HL-60/S4 (cell line): Measurements from ENCODE around the gene KIZ.

Source experiments
- in situ Hi-C: fragments of 300-500 bp; cut with MboI; formaldehyde crosslinking; loops from 2 replicates; pipeline ENCODE4 v1.14.3; 2022; ENCODE audit warnings: low sequenced_read_pairs

Gene KIZ

GRCh38 chr20:21224217-21224616 lies 98.3 kb downstream of the KIZ start:
- in situ Hi-C loops, result no loop called here

GRCh38 chr20:21225215-21225947 lies 99.5 kb downstream of the KIZ start:
- in situ Hi-C loops, result loop anchor here (25.0 kb wide), 1 partner anchor 363 kb away; no protein-coding TSS in a partner anchor

- in situ Hi-C loops, result loop anchor here (25.0 kb wide), 1 partner anchor 366 kb away; no protein-coding TSS in a partner anchor
These were observed 102.6 kb downstream of the KIZ start for GRCh38 chr20:21228511-21228910.

- in situ Hi-C loops, result loop anchor here (25.0 kb wide), 1 partner anchor 367 kb away; no protein-coding TSS in a partner anchor
These were observed 103.3 kb downstream of the KIZ start for GRCh38 chr20:21229163-21229562.

GRCh38 chr20:21230220-21230619 lies 104.3 kb downstream of the KIZ start:
- in situ Hi-C loops, result loop anchor here (10.0 to 25.0 kb wide), 2 partner anchors 275 to 368 kb away; no protein-coding TSS in a partner anchor

- in situ Hi-C loops, result loop anchor here (10.0 to 25.0 kb wide), 2 partner anchors 274 to 368 kb away; no protein-coding TSS in a partner anchor
These were observed 104.8 kb downstream of the KIZ start for GRCh38 chr20:21230686-21231085.

- in situ Hi-C loops, result loop anchor here (10.0 to 25.0 kb wide), 2 partner anchors 272 to 370 kb away; no protein-coding TSS in a partner anchor
These were observed 106.8 kb downstream of the KIZ start for GRCh38 chr20:21232546-21233280.

GRCh38 chr20:21234324-21234723 lies 108.4 kb downstream of the KIZ start:
- in situ Hi-C loops, result loop anchor here (10.0 to 25.0 kb wide), 2 partner anchors 270 to 372 kb away; no protein-coding TSS in a partner anchor

- in situ Hi-C loops, result loop anchor here (10.0 to 25.0 kb wide), 2 partner anchors 270 to 373 kb away; no protein-coding TSS in a partner anchor
These were observed 109.1 kb downstream of the KIZ start for GRCh38 chr20:21234806-21235483.

GRCh38 chr20:21235484-21236445 lies 109.9 kb downstream of the KIZ start:
- in situ Hi-C loops, result loop anchor here (10.0 to 25.0 kb wide), 2 partner anchors 269 to 373 kb away; no protein-coding TSS in a partner anchor

- in situ Hi-C loops, result loop anchor here (10.0 to 25.0 kb wide), 2 partner anchors 267 to 376 kb away; no protein-coding TSS in a partner anchor
These were observed 112.3 kb downstream of the KIZ start for GRCh38 chr20:21237956-21238799.

GRCh38 chr20:21238818-21239536 lies 113.1 kb downstream of the KIZ start:
- in situ Hi-C loops, result loop anchor here (10.0 to 25.0 kb wide), 2 partner anchors 266 to 377 kb away; no protein-coding TSS in a partner anchor

- in situ Hi-C loops, result loop anchor here (25.0 kb wide), 1 partner anchor 378 kb away; no protein-coding TSS in a partner anchor
These were observed 114.5 kb downstream of the KIZ start for GRCh38 chr20:21240394-21240793.

- in situ Hi-C loops, result loop anchor here (25.0 kb wide), 1 partner anchor 379 kb away; no protein-coding TSS in a partner anchor
These were observed 115.5 kb downstream of the KIZ start for GRCh38 chr20:21241406-21241805.

- in situ Hi-C loops, result loop anchor here (25.0 kb wide), 1 partner anchor 382 kb away; no protein-coding TSS in a partner anchor
These were observed 117.9 kb downstream of the KIZ start for GRCh38 chr20:21243811-21244210.

- in situ Hi-C loops, result loop anchor here (25.0 kb wide), 1 partner anchor 383 kb away; no protein-coding TSS in a partner anchor
These were observed 118.9 kb downstream of the KIZ start for GRCh38 chr20:21244808-21245207.

GRCh38 chr20:21246161-21246560 lies 120.3 kb downstream of the KIZ start:
- in situ Hi-C loops, result loop anchor here (25.0 kb wide), 1 partner anchor 384 kb away; no protein-coding TSS in a partner anchor
